Measurements from ENCODE around the gene MAZ. TPM values are rescaled to one million over a fixed set of nuclear protein-coding genes. Genes with fewer than 3 reads are reported as not detected.

Gene MAZ
- total and polyA plus RNA-seq, 4 donors: 139 to 532 (median 359) TPM

GRCh38 chr16:29834079-29834478 is 27.8 kb downstream of the MAZ start:
- Histone ChIP-seq H3K9me3 (ENCODE audit: control insufficient read depth, insufficient read depth, low read length) (no peaks in the 10 kb centered on the region), H3K27ac (ENCODE audit: low read depth, low read length) (no peak overlapping the region), H3K4me1 (ENCODE audit: control insufficient read depth, insufficient read depth, low read length) (no peaks in the 10 kb centered on the region), H3K4me3 (ENCODE audit: low read depth, low read length) (no peak overlapping the region), H3K27me3 (ENCODE audit: control insufficient read depth, insufficient read depth, low read length) (no peaks in the 10 kb centered on the region), H3K36me3 (ENCODE audit: control insufficient read depth, insufficient read depth, low read length) (peaks cover 8% of the 10 kb centered on the region)
- WGBS (ENCODE audit: insufficient coverage): 96% methylated on average over 3 of the region's 5 CpGs
- no peak for DNase-seq (ENCODE audit: low read depth in 4 of 6, low spot score in 6 of 6)

DNA sequence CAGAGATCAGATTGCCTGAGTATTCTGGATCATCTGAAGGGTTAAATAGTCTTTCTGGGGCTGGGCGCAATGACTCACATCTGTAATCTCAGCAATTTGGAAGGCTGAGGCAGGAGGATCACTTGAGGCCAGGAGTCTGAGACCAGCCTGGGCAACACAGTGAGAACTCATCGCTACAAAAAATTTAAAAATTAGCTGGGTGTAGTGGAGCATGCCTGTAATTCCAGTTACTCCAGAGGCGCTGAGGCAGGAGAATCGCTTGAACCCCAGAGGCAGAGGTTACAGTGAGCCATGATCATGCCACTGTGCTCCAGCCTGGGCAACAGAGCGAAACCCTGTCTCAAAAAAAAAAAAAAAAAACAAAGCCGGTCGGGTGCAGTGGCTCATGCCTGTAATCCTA is 29.6 kb downstream of the MAZ start:
- H3K27ac ChIP-seq (ENCODE audit: low read depth, low read length): no peak overlapping the region
- no peaks in the 10 kb centered on the region for H3K9me3 ChIP-seq (ENCODE audit: control insufficient read depth, insufficient read depth, low read length)
- no peaks in the 10 kb centered on the region for H3K27me3 ChIP-seq (ENCODE audit: control insufficient read depth, insufficient read depth, low read length)
- WGBS (ENCODE audit: insufficient coverage): 95% methylated on average over 5 of the region's 7 CpGs
- no peak for DNase-seq (ENCODE audit: low read depth in 4 of 6, low spot score in 6 of 6)
- H3K4me3 ChIP-seq (ENCODE audit: low read depth, low read length): no peak overlapping the region
- H3K36me3 ChIP-seq (ENCODE audit: control insufficient read depth, insufficient read depth, low read length): peaks cover 8% of the 10 kb centered on the region
- H3K4me1 ChIP-seq (ENCODE audit: control insufficient read depth, insufficient read depth, low read length): no peaks in the 10 kb centered on the region

GRCh38 chr16:29836623-29837022 is 30.3 kb downstream of the MAZ start:
- WGBS (ENCODE audit: insufficient coverage): 74% methylated on average over 14 of the region's 15 CpGs
- Histone ChIP-seq H3K4me1 (ENCODE audit: control insufficient read depth, insufficient read depth, low read length) (no peaks in the 10 kb centered on the region), H3K36me3 (ENCODE audit: control insufficient read depth, insufficient read depth, low read length) (peaks cover 11% of the 10 kb centered on the region), H3K4me3 (ENCODE audit: low read depth, low read length) (no peak overlapping the region), H3K9me3 (ENCODE audit: control insufficient read depth, insufficient read depth, low read length) (no peaks in the 10 kb centered on the region), H3K27ac (ENCODE audit: low read depth, low read length) (no peak overlapping the region), H3K27me3 (ENCODE audit: control insufficient read depth, insufficient read depth, low read length) (no peaks in the 10 kb centered on the region)
- no peak for DNase-seq (ENCODE audit: low read depth in 4 of 6, low spot score in 6 of 6)

DNA sequence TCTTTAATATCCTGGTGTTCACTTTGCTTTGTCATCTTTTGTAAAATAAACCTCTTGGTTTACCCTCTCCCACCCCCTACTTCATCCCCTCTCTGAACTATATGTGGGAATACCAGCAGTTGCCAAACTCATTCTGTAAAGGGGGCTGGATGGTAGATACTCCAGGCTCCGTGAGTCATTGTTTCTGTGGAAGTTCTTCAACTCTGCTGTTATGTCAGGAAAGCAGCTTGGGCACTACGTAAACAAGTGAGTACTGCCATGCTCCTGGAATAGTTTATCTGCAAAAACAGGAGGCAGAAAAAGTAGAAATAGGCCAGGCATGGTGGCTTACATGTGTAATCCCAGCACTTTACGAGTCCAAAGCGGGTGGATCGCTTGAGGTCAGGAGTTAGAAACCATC is 31.5 kb downstream of the MAZ start:
- Histone ChIP-seq H3K9me3 (ENCODE audit: control insufficient read depth, insufficient read depth, low read length) (no peaks in the 10 kb centered on the region), H3K4me3 (ENCODE audit: low read depth, low read length) (no peak overlapping the region), H3K27me3 (ENCODE audit: control insufficient read depth, insufficient read depth, low read length) (no peaks in the 10 kb centered on the region), H3K36me3 (ENCODE audit: control insufficient read depth, insufficient read depth, low read length) (peaks cover 14% of the 10 kb centered on the region), H3K27ac (ENCODE audit: low read depth, low read length) (no peak overlapping the region), H3K4me1 (ENCODE audit: control insufficient read depth, insufficient read depth, low read length) (no peaks in the 10 kb centered on the region)
- 82% methylated on average over 2 of the region's 5 CpGs for WGBS (ENCODE audit: insufficient coverage)
- no peak for DNase-seq (ENCODE audit: low read depth in 4 of 6, low spot score in 6 of 6)

GRCh38 chr16:29839822-29840221 is 33.5 kb downstream of the MAZ start:
- no peak overlapping the region for H3K27ac ChIP-seq (ENCODE audit: low read depth, low read length)
- no peak for DNase-seq (ENCODE audit: low read depth in 4 of 6, low spot score in 6 of 6)
- no peaks in the 10 kb centered on the region for H3K27me3 ChIP-seq (ENCODE audit: control insufficient read depth, insufficient read depth, low read length)
- 94% methylated on average over 2 of the region's 6 CpGs for WGBS (ENCODE audit: insufficient coverage)
- no peak overlapping the region for H3K4me3 ChIP-seq (ENCODE audit: low read depth, low read length)
- H3K36me3 ChIP-seq (ENCODE audit: control insufficient read depth, insufficient read depth, low read length): peaks cover 12% of the 10 kb centered on the region
- no peaks in the 10 kb centered on the region for H3K9me3 ChIP-seq (ENCODE audit: control insufficient read depth, insufficient read depth, low read length)
- no peaks in the 10 kb centered on the region for H3K4me1 ChIP-seq (ENCODE audit: control insufficient read depth, insufficient read depth, low read length)

DNA sequence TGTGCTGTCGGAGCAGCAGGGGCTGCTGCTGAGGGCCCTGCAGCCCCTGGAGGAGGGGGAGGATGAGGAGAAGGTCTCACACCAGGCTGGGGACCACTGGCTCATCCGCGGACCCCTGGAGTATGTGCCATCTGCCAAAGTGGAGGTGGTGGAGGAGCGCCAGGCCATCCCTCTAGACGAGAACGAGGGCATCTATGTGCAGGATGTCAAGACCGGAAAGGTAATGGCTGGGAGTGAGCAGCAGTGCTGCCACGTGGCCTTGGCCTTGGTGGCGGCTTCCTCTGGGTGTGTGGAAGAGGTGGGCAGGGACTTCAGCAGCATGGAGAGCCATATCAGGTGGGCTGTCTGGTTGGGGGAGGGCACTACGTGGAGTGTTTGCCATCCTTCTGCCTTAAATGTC is 33.9 kb downstream of the MAZ start:
- no peak overlapping the region for H3K27ac ChIP-seq (ENCODE audit: low read depth, low read length)
- 82% methylated on average over 10 of the region's 10 CpGs for WGBS (ENCODE audit: insufficient coverage)
- H3K4me1 ChIP-seq (ENCODE audit: control insufficient read depth, insufficient read depth, low read length): no peaks in the 10 kb centered on the region
- H3K4me3 ChIP-seq (ENCODE audit: low read depth, low read length): no peak overlapping the region
- H3K36me3 ChIP-seq (ENCODE audit: control insufficient read depth, insufficient read depth, low read length): peaks cover 12% of the 10 kb centered on the region
- H3K27me3 ChIP-seq (ENCODE audit: control insufficient read depth, insufficient read depth, low read length): no peaks in the 10 kb centered on the region
- no peaks in the 10 kb centered on the region for H3K9me3 ChIP-seq (ENCODE audit: control insufficient read depth, insufficient read depth, low read length)
- DNase-seq (ENCODE audit: low read depth in 4 of 6, low spot score in 6 of 6): no peak

DNA sequence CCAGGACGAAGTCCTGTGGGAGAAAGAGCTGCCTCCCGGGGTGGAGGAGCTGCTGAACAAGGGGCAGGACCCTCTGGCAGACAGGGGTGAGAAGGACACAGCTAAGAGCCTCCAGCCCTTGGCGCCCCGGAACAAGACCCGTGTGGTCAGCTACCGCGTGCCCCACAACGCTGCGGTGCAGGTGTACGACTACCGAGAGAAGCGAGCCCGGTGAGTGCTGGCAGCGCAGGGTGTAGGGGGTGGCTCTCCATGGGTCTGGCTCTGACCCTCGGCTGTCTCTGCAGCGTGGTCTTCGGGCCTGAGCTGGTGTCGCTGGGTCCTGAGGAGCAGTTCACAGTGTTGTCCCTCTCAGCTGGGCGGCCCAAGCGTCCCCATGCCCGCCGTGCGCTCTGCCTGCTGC is 35.3 kb downstream of the MAZ start:
- H3K27ac ChIP-seq (ENCODE audit: low read depth, low read length): no peak overlapping the region
- H3K27me3 ChIP-seq (ENCODE audit: control insufficient read depth, insufficient read depth, low read length): no peaks in the 10 kb centered on the region
- peaks cover 17% of the 10 kb centered on the region for H3K36me3 ChIP-seq (ENCODE audit: control insufficient read depth, insufficient read depth, low read length)
- H3K4me3 ChIP-seq (ENCODE audit: low read depth, low read length): no peak overlapping the region
- no peak for DNase-seq (ENCODE audit: low read depth in 4 of 6, low spot score in 6 of 6)
- WGBS (ENCODE audit: insufficient coverage): 86% methylated on average over 23 of the region's 23 CpGs
- no peaks in the 10 kb centered on the region for H3K9me3 ChIP-seq (ENCODE audit: control insufficient read depth, insufficient read depth, low read length)
- no peaks in the 10 kb centered on the region for H3K4me1 ChIP-seq (ENCODE audit: control insufficient read depth, insufficient read depth, low read length)

GRCh38 chr16:29842732-29843346 is 36.5 kb downstream of the MAZ start:
- H3K9me3 ChIP-seq (ENCODE audit: control insufficient read depth, insufficient read depth, low read length): no peaks in the 10 kb centered on the region
- no peaks in the 10 kb centered on the region for H3K4me1 ChIP-seq (ENCODE audit: control insufficient read depth, insufficient read depth, low read length)
- peaks cover 18% of the 10 kb centered on the region for H3K36me3 ChIP-seq (ENCODE audit: control insufficient read depth, insufficient read depth, low read length)
- H3K27me3 ChIP-seq (ENCODE audit: control insufficient read depth, insufficient read depth, low read length): no peaks in the 10 kb centered on the region
- H3K27ac ChIP-seq (ENCODE audit: low read depth, low read length): no peak overlapping the region
- WGBS (ENCODE audit: insufficient coverage): 89% methylated on average over 9 of the region's 9 CpGs
- no peak for DNase-seq (ENCODE audit: low read depth in 4 of 6, low spot score in 6 of 6)
- no peak overlapping the region for H3K4me3 ChIP-seq (ENCODE audit: low read depth, low read length)

DNA sequence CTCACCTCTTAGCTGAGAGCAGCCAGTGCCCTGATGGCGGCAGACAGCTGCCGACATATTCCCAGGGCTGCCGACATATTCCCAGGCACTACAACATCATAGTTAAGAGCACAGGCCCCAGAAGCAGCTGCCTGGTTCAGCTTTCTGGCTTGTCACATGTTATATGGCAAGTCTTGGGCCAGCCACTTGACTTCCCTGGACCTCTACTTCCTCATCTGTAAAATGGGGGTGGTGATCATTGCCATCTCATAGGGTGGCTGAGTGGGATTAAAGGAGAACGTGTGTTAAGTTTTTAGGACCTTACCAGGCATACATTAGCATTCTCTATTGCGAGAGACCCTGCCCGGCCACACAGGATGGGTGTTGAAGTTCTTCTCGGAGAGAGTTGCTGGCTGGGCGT is 37.6 kb downstream of the MAZ start:
- Histone ChIP-seq H3K4me1 (ENCODE audit: control insufficient read depth, insufficient read depth, low read length) (no peaks in the 10 kb centered on the region), H3K4me3 (ENCODE audit: low read depth, low read length) (no peak overlapping the region), H3K27ac (ENCODE audit: low read depth, low read length) (no peak overlapping the region), H3K36me3 (ENCODE audit: control insufficient read depth, insufficient read depth, low read length) (peaks cover 18% of the 10 kb centered on the region), H3K27me3 (ENCODE audit: control insufficient read depth, insufficient read depth, low read length) (no peaks in the 10 kb centered on the region), H3K9me3 (ENCODE audit: control insufficient read depth, insufficient read depth, low read length) (no peaks in the 10 kb centered on the region)
- WGBS (ENCODE audit: insufficient coverage): 91% methylated on average over 5 of the region's 8 CpGs
- DNase-seq (ENCODE audit: low read depth in 4 of 6, low spot score in 6 of 6): no peak

DNA sequence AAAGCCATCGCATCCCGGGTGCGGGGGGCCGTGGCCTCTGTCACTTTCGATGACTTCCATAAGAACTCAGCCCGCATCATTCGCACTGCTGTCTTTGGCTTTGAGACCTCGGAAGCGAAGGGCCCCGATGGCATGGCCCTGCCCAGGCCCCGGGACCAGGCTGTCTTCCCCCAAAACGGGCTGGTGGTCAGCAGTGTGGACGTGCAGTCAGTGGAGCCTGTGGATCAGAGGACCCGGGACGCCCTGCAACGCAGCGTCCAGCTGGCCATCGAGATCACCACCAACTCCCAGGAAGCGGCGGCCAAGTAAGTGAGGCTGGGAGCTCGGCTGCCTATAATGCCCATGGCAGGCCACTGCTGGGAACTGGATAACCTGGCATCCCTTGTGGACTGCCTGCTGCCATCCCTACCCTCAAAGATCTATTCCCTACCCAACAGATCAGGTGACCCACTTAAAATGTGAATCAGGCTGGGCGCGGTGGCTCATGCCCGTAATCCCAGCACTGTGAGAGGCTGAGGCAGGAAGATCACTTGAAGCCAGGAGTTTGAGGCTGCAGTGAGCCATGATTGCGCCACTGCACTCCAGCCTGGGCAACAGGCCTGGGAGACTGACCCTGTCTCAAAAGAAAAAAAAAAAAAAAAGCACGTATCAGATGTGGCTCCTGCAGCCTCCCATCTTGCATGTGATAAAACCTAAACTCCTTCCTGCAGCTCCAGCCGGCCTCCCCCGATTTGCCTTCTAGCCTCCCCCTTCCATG is 38.4 kb downstream of the MAZ start:
- peaks cover 18% of the 10 kb centered on the region for H3K36me3 ChIP-seq (ENCODE audit: control insufficient read depth, insufficient read depth, low read length)
- 89% methylated on average over 27 of the region's 28 CpGs for WGBS (ENCODE audit: insufficient coverage)
- no peak overlapping the region for H3K4me3 ChIP-seq (ENCODE audit: low read depth, low read length)
- H3K4me1 ChIP-seq (ENCODE audit: control insufficient read depth, insufficient read depth, low read length): no peaks in the 10 kb centered on the region
- no peak overlapping the region for H3K27ac ChIP-seq (ENCODE audit: low read depth, low read length)
- H3K9me3 ChIP-seq (ENCODE audit: control insufficient read depth, insufficient read depth, low read length): no peaks in the 10 kb centered on the region
- H3K27me3 ChIP-seq (ENCODE audit: control insufficient read depth, insufficient read depth, low read length): no peaks in the 10 kb centered on the region
- no peak for DNase-seq (ENCODE audit: low read depth in 4 of 6, low spot score in 6 of 6)
